OCI-LY7 (cell line): ENCODE data around the gene GNAO1.

Experiments
- CTCF ChIP-seq: fragments of 200-600 bp; sonication (generic); conservative IDR thresholded peaks from 2 replicates; pipeline ENCODE4 v1.5.1; 2014; ENCODE audit warnings: mild to moderate bottlenecking, antibody characterized with exemption, low read length, moderate library complexity, mixed read lengths
- EZH2phosphoT487 ChIP-seq: fragments of 200-600 bp; sonication (generic); IDR thresholded peaks from 2 replicates; pipeline ENCODE4 v1.6.1; 2018; ENCODE audit warnings: low read depth, borderline replicate concordance, mild to moderate bottlenecking, mixed run types, antibody characterized with exemption, low read length, moderate library complexity, mixed read lengths

GRCh38 chr16:56262148-56262547 is 70.9 kb downstream of the GNAO1 start:
- no peak for TF ChIP-seq CTCF
- TF ChIP-seq EZH2phosphoT487: no peak
